Measurements from ENCODE around the gene TEX29. TPM values are rescaled to one million over a fixed set of nuclear protein-coding genes. Genes with fewer than 3 reads are reported as not detected.
A peak's percentile ranks its signal among the peaks of the same experiment; 100 is the strongest.

TEX29 gene
- total RNA-seq = not detected
- long read RNA-seq = 0 reads

GRCh38 chr13:111319998-111320911, at the start of gene TEX29:
Gene TEX29, plus strand, starts transcription at chr13:111320642. Its CDS starts 249 bp downstream, at chr13:111320891.
- intact Hi-C loops (cut with DNase I) = no loop called here
- no peak for DNase-seq
- ATAC-seq (ENCODE audit: poor library complexity) = no peak

- intact Hi-C loops (cut with DNase I) = no loop called here
- no peak for DNase-seq
- ATAC-seq (ENCODE audit: poor library complexity) = no peak
Measured at GRCh38 chr13:111270765-111271698, 49.4 kb upstream of the TEX29 start.

- DNase-seq (no peak), ATAC-seq (ENCODE audit: poor library complexity) (no peak)
- intact Hi-C loops (cut with DNase I) = no loop called here
Measured at GRCh38 chr13:111272117-111272516, 48.3 kb upstream of the TEX29 start.

- DNase-seq = no peak
- no peak for ATAC-seq (ENCODE audit: poor library complexity)
- intact Hi-C loops (cut with DNase I) = no loop called here
Measured at GRCh38 chr13:111275382-111275781, 45.1 kb upstream of the TEX29 start.

- ATAC-seq (ENCODE audit: poor library complexity) (no peak), DNase-seq (no peak)
- intact Hi-C loops (cut with DNase I) = no loop called here
Measured at GRCh38 chr13:111275995-111276618, 44.3 kb upstream of the TEX29 start.

DNA sequence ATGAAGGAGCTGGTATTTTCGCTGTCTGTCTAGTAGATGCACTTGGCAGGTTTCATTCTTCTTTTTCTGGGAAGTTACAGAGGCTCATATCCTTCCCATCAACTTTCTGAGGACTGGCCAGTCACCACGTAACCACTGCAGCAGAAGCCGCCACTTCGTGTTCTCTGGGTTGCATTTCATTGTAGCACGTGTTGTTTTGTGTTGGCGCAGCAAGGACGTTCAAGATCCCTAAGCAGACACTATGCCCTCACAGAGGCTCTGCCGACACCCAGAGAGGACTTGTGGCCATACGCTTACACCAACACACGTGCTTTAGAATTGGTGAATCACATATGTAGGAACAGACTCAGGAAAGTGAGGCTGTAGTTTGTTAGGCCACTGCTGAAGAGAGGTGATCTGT, 42.2 kb upstream of the TEX29 start:
- intact Hi-C loops (cut with DNase I) = no loop called here
- ATAC-seq (ENCODE audit: poor library complexity) (peak; percentile 47), DNase-seq (no peak)

- intact Hi-C loops (cut with DNase I) = no loop called here
- peak; percentile 80 for ATAC-seq (ENCODE audit: poor library complexity)
- DNase-seq = no peak
Measured at GRCh38 chr13:111278743-111279652, 41.4 kb upstream of the TEX29 start.

- DNase-seq (no peak), ATAC-seq (ENCODE audit: poor library complexity) (no peak)
- intact Hi-C loops (cut with DNase I) = no loop called here
Measured at GRCh38 chr13:111280226-111280625, 40.2 kb upstream of the TEX29 start.

GRCh38 chr13:111280681-111281585, 39.5 kb upstream of the TEX29 start:
- intact Hi-C loops (cut with DNase I) = no loop called here
- no peak for DNase-seq
- no peak for ATAC-seq (ENCODE audit: poor library complexity)

DNA sequence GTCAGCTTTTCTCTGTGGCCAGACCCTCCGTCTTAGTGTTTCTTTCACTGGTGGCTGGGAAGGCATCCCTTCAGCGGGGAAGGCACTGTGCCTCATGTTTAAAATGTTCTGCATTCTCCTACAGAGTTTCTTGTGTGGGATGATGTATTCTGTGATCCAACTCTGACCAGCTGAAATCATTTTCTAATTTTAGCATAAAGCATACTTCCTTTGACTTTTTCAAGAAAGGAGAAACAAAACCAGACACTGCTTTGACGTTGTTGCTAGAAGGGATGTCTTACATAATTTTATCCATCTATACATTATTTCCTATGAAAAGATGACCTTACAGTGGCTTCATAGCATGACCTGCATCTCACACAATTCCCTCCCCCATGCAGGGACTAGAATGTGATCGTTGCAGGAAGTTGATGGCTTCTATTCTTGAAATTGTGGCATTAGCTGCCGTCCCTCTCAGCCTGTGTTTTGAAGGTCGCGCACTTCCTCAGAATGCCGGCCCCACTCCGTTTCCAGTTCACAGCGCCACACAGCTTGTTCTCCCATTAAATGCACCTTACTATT, 38.6 kb upstream of the TEX29 start:
- intact Hi-C loops (cut with DNase I) = no loop called here
- no peak for DNase-seq

GRCh38 chr13:111282425-111282824, 38.0 kb upstream of the TEX29 start:
- ATAC-seq (ENCODE audit: poor library complexity) = peak; percentile 47
- DNase-seq = no peak
- intact Hi-C loops (cut with DNase I) = no loop called here

More for the DNA sequence above, 38.6 kb upstream of the TEX29 start:
- peak; percentile 31 for ATAC-seq (ENCODE audit: poor library complexity)

- ATAC-seq (ENCODE audit: poor library complexity) (peak; percentile 55), DNase-seq (peak; percentile 58)
- intact Hi-C loops (cut with DNase I) = no loop called here
Measured at GRCh38 chr13:111282997-111283396, 37.4 kb upstream of the TEX29 start.

DNA sequence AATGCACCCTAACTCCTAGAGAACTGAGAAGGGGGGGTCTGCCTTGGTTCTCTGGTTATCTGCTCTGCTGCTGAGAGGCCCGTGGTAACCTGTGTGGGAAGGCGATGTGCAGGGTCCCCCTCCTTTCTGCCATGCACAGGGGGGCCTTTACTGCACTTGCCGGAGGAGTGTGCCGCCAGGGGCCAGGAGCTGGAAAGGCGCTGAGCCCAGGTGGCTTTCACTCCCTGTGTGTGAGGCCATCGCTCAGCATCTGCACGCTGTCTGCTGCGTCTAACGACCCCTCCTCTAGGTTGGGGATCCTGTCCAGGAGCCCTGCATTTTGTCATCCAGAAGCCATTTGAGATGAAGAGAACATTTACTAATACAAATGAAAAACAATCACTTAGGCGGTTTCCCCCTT, 37.0 kb upstream of the TEX29 start:
- DNase-seq = no peak
- intact Hi-C loops (cut with DNase I) = no loop called here
- ATAC-seq (ENCODE audit: poor library complexity) = no peak

DNA sequence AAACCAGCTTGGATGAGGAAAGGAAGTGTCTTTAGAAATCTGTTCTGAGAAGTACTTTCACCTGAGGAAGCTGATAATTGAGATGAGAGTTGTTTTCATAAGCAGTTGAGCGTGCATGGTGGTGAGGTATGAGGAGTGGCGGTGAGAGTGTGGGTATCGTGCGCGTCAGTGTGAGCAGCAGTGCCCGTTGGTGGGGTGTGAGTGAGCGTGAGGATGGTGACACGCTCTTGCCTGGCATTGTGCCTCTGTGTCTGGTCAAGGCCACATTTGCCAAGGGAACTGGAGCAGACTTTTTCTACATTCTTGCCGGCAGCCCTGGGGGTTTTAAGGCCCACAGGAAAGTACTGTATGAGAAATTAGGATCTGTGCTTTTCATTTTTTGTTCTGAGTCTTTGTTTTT, 36.5 kb upstream of the TEX29 start:
- DNase-seq (no peak), ATAC-seq (ENCODE audit: poor library complexity) (no peak)
- intact Hi-C loops (cut with DNase I) = no loop called here

DNA sequence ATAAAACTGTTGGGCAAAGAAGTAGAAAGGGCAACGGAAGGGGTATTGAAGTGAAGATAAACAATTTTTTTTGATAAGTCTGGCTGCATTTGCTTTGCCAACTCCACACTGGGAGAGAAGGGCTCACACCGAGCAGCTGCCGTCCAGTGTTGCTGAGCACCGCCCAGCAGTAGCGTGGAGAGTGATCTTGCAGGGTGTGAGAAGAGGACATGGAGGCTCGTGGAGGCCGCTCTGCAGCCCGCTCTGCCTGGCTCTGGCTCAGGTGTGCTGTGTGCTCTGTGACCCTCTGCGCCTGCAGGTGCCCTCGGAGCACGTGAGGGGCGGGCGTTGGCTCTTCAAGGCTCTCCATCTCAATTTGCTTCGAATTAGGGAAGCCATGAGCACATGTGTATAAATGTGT, 35.9 kb upstream of the TEX29 start:
- no peak for DNase-seq
- intact Hi-C loops (cut with DNase I) = no loop called here

DNA sequence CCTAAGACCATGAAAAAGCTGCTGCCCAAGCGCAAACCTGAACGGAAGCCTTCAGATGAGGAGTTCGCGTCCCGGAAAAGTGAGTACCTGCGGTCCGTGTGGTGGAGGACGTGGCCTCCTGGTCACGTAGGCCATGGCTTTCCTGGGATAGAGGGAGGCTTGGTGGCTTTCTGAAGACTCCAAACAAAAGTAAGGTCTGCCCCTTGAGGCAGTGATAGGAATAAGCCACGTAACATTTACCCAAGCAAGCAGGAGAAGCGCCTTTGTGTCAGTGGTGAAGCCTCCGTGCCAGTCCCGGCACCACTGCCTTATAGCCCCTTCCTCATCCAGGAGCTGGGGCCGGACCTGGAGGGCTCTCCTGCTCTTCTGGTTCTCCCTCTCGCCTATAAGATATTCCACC, 34.3 kb upstream of the TEX29 start:
- DNase-seq (no peak), ATAC-seq (ENCODE audit: poor library complexity) (no peak)
- intact Hi-C loops (cut with DNase I) = no loop called here

More for the DNA sequence above, 35.9 kb upstream of the TEX29 start:
- no peak for ATAC-seq (ENCODE audit: poor library complexity)

DNA sequence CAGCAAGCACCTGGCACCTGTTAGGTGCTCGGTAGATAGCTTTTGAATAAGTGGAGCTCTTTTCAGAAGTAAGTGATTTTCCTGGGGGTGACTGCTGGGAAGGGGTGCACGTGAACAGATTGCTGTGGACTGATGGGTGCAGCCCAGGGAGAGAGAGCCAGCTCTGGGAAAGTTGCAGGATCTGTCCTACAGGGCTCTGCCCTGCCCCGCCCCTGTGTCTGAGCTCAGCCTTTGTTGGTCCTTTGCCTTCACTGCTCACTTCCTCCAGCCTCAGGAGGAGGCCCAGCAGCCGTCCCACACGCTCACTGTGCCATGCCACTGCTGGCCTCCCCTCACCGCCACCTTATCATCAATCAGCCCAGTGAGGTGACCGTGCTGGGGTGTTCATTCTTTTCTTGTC, 33.7 kb upstream of the TEX29 start:
- intact Hi-C loops (cut with DNase I) = no loop called here
- no peak for DNase-seq
- ATAC-seq (ENCODE audit: poor library complexity) = no peak
